Immature natural killer cell (primary cell): ENCODE results near the gene TRAF3IP1. TPM values are rescaled to one million over a fixed set of nuclear protein-coding genes. Genes with fewer than 3 reads are reported as not detected.

ENCODE experiments used
- DNase-seq, 3 donors: peaks; one replicate each; pipeline ENCODE4 v3.0.0; 2022; ENCODE audit warnings: mixed read lengths in 1 of 3
- H3K27ac Mint-ChIP-seq, 6 donors: one replicate each; pipeline ENCODE4 v1.8.0; 2020; ENCODE audit warnings: mixed read lengths in 6 of 6, mild to moderate bottlenecking in 5 of 6, inconsistent platforms in 4 of 6, moderate library complexity in 3 of 6
- H3K27me3 Mint-ChIP-seq, 3 donors: one replicate each; pipeline ENCODE4 v1.8.0; 2020 to 2021; ENCODE audit warnings: low read depth in 3 of 3, mild to moderate bottlenecking in 3 of 3, mixed read lengths in 3 of 3, moderate library complexity in 3 of 3, inconsistent platforms in 1 of 3
- H3K36me3 Mint-ChIP-seq, 3 donors: one replicate each; pipeline ENCODE4 v1.8.0; 2020; ENCODE audit warnings: mixed read lengths in 3 of 3, inconsistent platforms in 2 of 3, mild to moderate bottlenecking in 2 of 3
- H3K4me1 Mint-ChIP-seq, 2 donors: one replicate each; pipeline ENCODE4 v1.8.0; 2020; ENCODE audit warnings: inconsistent platforms in 2 of 2, mild to moderate bottlenecking in 2 of 2, mixed read lengths in 2 of 2, moderate library complexity in 1 of 2
- H3K4me3 Mint-ChIP-seq, 5 donors: one replicate each; pipeline ENCODE4 v1.8.0; 2020; ENCODE audit warnings: mild to moderate bottlenecking in 5 of 5, mixed read lengths in 5 of 5, inconsistent platforms in 3 of 5, moderate library complexity in 3 of 5
- H3K9me3 Mint-ChIP-seq, 6 donors: one replicate each; pipeline ENCODE4 v1.8.0; 2020; ENCODE audit warnings: mild to moderate bottlenecking in 6 of 6, mixed read lengths in 6 of 6, inconsistent platforms in 4 of 6, moderate library complexity in 3 of 6
- polyA plus RNA-seq, 3 donors: library from polyadenylated mRNA; unstranded; fragments of 300-500 nt; fragmentation: Illumina TruSeq; gene quantifications; one replicate each; pipeline ENCODE4 v1.2.3, GENCODE V29; 2021

The TRAF3IP1 gene
- polyA plus RNA-seq, 3 donors from 2014 or later = 1.9 to 7.0 (median 2.2) TPM

- H3K4me1 Mint-ChIP-seq = peaks cover 25 to 33% of the 10 kb centered on the region in 2 donors
- H3K27me3 Mint-ChIP-seq = peaks cover 0 to 3% (median 0%) of the 10 kb centered on the region in 3 donors
- no peak overlapping the region for H3K27ac Mint-ChIP-seq
- DNase-seq = no peak
- H3K9me3 Mint-ChIP-seq = no peaks in the 10 kb centered on the region
- no peak overlapping the region for H3K4me3 Mint-ChIP-seq
- H3K36me3 Mint-ChIP-seq = no peaks in the 10 kb centered on the region
These were observed 88.5 kb downstream of the TRAF3IP1 start for GRCh38 chr2:238408615-238409340.

- Mint-ChIP-seq H3K4me1 (peaks cover 20 to 26% of the 10 kb centered on the region in 2 donors), H3K36me3 (no peaks in the 10 kb centered on the region), H3K4me3 (no peak overlapping the region)
These were observed 89.3 kb downstream of the TRAF3IP1 start for GRCh38 chr2:238409341-238410199.

GRCh38 chr2:238412067-238412767, 91.9 kb downstream of the TRAF3IP1 start:
- H3K4me1 Mint-ChIP-seq = peaks cover 5 to 6% of the 10 kb centered on the region in 2 donors

More at GRCh38 chr2:238409341-238410199, 89.3 kb downstream of the TRAF3IP1 start:
- H3K9me3 Mint-ChIP-seq = no peaks in the 10 kb centered on the region
- no peak overlapping the region for H3K27ac Mint-ChIP-seq
- H3K27me3 Mint-ChIP-seq = no peaks in the 10 kb centered on the region
- DNase-seq = no peak

GRCh38 chr2:238413368-238413767, 93.0 kb downstream of the TRAF3IP1 start:
- DNase-seq = no peak
- H3K9me3 Mint-ChIP-seq = peaks cover 0 to 2% (median 0%) of the 10 kb centered on the region in 6 donors
- peaks cover 0 to 12% (median 0%) of the 10 kb centered on the region in 3 donors for H3K36me3 Mint-ChIP-seq
- no peak overlapping the region for H3K27ac Mint-ChIP-seq
- no peaks in the 10 kb centered on the region for H3K27me3 Mint-ChIP-seq
- H3K4me1 Mint-ChIP-seq = peaks cover 2 to 6% of the 10 kb centered on the region in 2 donors
- no peak overlapping the region for H3K4me3 Mint-ChIP-seq

More at GRCh38 chr2:238412067-238412767, 91.9 kb downstream of the TRAF3IP1 start:
- DNase-seq = no peak
- peaks cover 0 to 12% (median 0%) of the 10 kb centered on the region in 3 donors for H3K36me3 Mint-ChIP-seq
- no peaks in the 10 kb centered on the region for H3K27me3 Mint-ChIP-seq
- no peak overlapping the region for H3K4me3 Mint-ChIP-seq
- peaks cover 0 to 2% (median 0%) of the 10 kb centered on the region in 6 donors for H3K9me3 Mint-ChIP-seq
- peak overlapping the region in 2 of 6 donors; percentile 6 to 49 for H3K27ac Mint-ChIP-seq

GRCh38 chr2:238415036-238415764, 94.9 kb downstream of the TRAF3IP1 start:
- Mint-ChIP-seq H3K36me3 (peaks cover 0 to 16% (median 0%) of the 10 kb centered on the region in 3 donors), H3K4me1 (peaks cover 2 to 6% of the 10 kb centered on the region in 2 donors), H3K9me3 (peaks cover 0 to 2% (median 0%) of the 10 kb centered on the region in 6 donors), H3K4me3 (no peak overlapping the region), H3K27me3 (no peaks in the 10 kb centered on the region), H3K27ac (peak overlapping the region in 1 of 6 donors; percentile 36)
- no peak for DNase-seq

GRCh38 chr2:238415893-238416292, 95.6 kb downstream of the TRAF3IP1 start:
- Mint-ChIP-seq H3K4me1 (peaks cover 2 to 6% of the 10 kb centered on the region in 2 donors), H3K9me3 (peaks cover 0 to 2% (median 0%) of the 10 kb centered on the region in 6 donors), H3K36me3 (peaks cover 0 to 21% (median 0%) of the 10 kb centered on the region in 3 donors), H3K27me3 (no peaks in the 10 kb centered on the region), H3K27ac (no peak overlapping the region), H3K4me3 (no peak overlapping the region)
- no peak for DNase-seq

GRCh38 chr2:238418196-238418998, 98.1 kb downstream of the TRAF3IP1 start:
- Mint-ChIP-seq H3K4me3 (no peak overlapping the region), H3K27me3 (no peaks in the 10 kb centered on the region), H3K36me3 (peaks cover 0 to 21% (median 0%) of the 10 kb centered on the region in 3 donors), H3K4me1 (peaks cover 2 to 6% of the 10 kb centered on the region in 2 donors), H3K9me3 (peaks cover 0 to 2% (median 0%) of the 10 kb centered on the region in 6 donors), H3K27ac (no peak overlapping the region)
- no peak for DNase-seq

- Mint-ChIP-seq H3K4me1 (peaks cover 2 to 6% of the 10 kb centered on the region in 2 donors), H3K9me3 (peaks cover 0 to 2% (median 0%) of the 10 kb centered on the region in 6 donors), H3K36me3 (peaks cover 0 to 21% (median 0%) of the 10 kb centered on the region in 3 donors), H3K27ac (no peak overlapping the region), H3K27me3 (no peaks in the 10 kb centered on the region), H3K4me3 (no peak overlapping the region)
- DNase-seq = no peak
These were observed 98.8 kb downstream of the TRAF3IP1 start for GRCh38 chr2:238418999-238419546.

GRCh38 chr2:238420442-238420841, 100.1 kb downstream of the TRAF3IP1 start:
- Mint-ChIP-seq H3K9me3 (peaks cover 0 to 2% (median 0%) of the 10 kb centered on the region in 6 donors), H3K27ac (peak overlapping the region in 1 of 6 donors; percentile 20), H3K4me1 (peaks cover 4% of the 10 kb centered on the region in 2 donors), H3K4me3 (no peak overlapping the region), H3K36me3 (peaks cover 0 to 21% (median 0%) of the 10 kb centered on the region in 3 donors), H3K27me3 (peaks cover 0 to 2% (median 0%) of the 10 kb centered on the region in 3 donors)
- no peak for DNase-seq

GRCh38 chr2:238420878-238421694, 100.8 kb downstream of the TRAF3IP1 start:
- no peak overlapping the region for H3K27ac Mint-ChIP-seq
- no peak overlapping the region for H3K4me3 Mint-ChIP-seq

GRCh38 chr2:238421695-238422035, 101.3 kb downstream of the TRAF3IP1 start:
- no peak for DNase-seq
- peaks cover 0 to 12% (median 0%) of the 10 kb centered on the region in 3 donors for H3K36me3 Mint-ChIP-seq
- no peak overlapping the region for H3K4me3 Mint-ChIP-seq
- no peaks in the 10 kb centered on the region for H3K9me3 Mint-ChIP-seq
- peaks cover 0 to 5% (median 3%) of the 10 kb centered on the region in 3 donors for H3K27me3 Mint-ChIP-seq
- H3K27ac Mint-ChIP-seq = peak overlapping the region in 1 of 6 donors; percentile 69
- H3K4me1 Mint-ChIP-seq = peaks cover 9 to 14% of the 10 kb centered on the region in 2 donors

More at GRCh38 chr2:238420878-238421694, 100.8 kb downstream of the TRAF3IP1 start:
- peaks cover 0 to 2% (median 0%) of the 10 kb centered on the region in 3 donors for H3K27me3 Mint-ChIP-seq
- H3K9me3 Mint-ChIP-seq = no peaks in the 10 kb centered on the region
- H3K36me3 Mint-ChIP-seq = peaks cover 0 to 18% (median 0%) of the 10 kb centered on the region in 3 donors
- no peak for DNase-seq
- H3K4me1 Mint-ChIP-seq = peaks cover 5 to 11% of the 10 kb centered on the region in 2 donors
